Upper lobe of left lung (tissue), 6 donors: ENCODE results near the gene OSTC. TPM values are rescaled to one million over a fixed set of nuclear protein-coding genes. Genes with fewer than 3 reads are reported as not detected.

Experiments
- ATAC-seq, 2 donors: fragments of 200-7000 bp; cut with Tn5 transposase; one replicate each; pipeline ENCODE4 v1.9.1; 2022; ENCODE audit warnings: mild to moderate bottlenecking in 2 of 2, moderate library complexity in 2 of 2; ENCODE audit not compliant: low FRiP score in 2 of 2
- DNase-seq, 2 donors: peaks; one replicate each; pipeline ENCODE4 v3.0.0-alpha.2; 2019 to 2020
- H3K27ac ChIP-seq, 4 donors: fragments of 200-600 bp; sonication (generic); one replicate each; pipeline ENCODE4 v1.5.1; 2016 to 2019
- H3K27me3 ChIP-seq, 4 donors: fragments of 200-600 bp; sonication (generic); one replicate each; pipeline ENCODE4 v1.5.1; 2017 to 2019
- H3K36me3 ChIP-seq, 4 donors: fragments of 200-600 bp; sonication (generic); one replicate each; pipeline ENCODE4 v1.5.1; 2016 to 2019
- H3K4me1 ChIP-seq, 4 donors: fragments of 200-600 bp; sonication (generic); one replicate each; pipeline ENCODE4 v1.5.1; 2018 to 2019
- H3K4me3 ChIP-seq, 4 donors: fragments of 200-600 bp; sonication (generic); one replicate each; pipeline ENCODE4 v1.5.1; 2017 to 2019; ENCODE audit warnings: mild to moderate bottlenecking in 2 of 4, moderate library complexity in 1 of 4
- H3K9me3 ChIP-seq, 4 donors: fragments of 200-600 bp; sonication (generic); one replicate each; pipeline ENCODE4 v1.5.1; 2018 to 2019
- CTCF ChIP-seq, 6 experiments: fragments of 450-650 bp in 4 of 6; fragments of 200-600 bp in 2 of 6; sonication (generic) in 2 of 6; IDR thresholded peaks; one replicate each; pipeline ENCODE4 v1.5.1; 2016 to 2019; ENCODE audit warnings: antibody characterized with exemption in 6 of 6
- EP300 ChIP-seq, 4 donors: sonication (generic); formaldehyde crosslinking; IDR thresholded peaks; one replicate each; pipeline ENCODE4 v1.5.1; 2017; ENCODE audit warnings: antibody characterized with exemption in 4 of 4, control low read depth in 2 of 4
- POLR2A ChIP-seq, 4 donors: fragments of 450-650 bp; IDR thresholded peaks; one replicate each; pipeline ENCODE4 v1.5.1; 2016 to 2017; ENCODE audit warnings: antibody characterized with exemption in 4 of 4, mild to moderate bottlenecking in 2 of 4
- POLR2AphosphoS5 ChIP-seq, 2 donors: sonication (generic); formaldehyde crosslinking; IDR thresholded peaks; one replicate each; pipeline ENCODE4 v1.5.1; 2017; ENCODE audit warnings: antibody characterized with exemption in 2 of 2
- WGBS, 2 donors: methylation state at CpG; one replicate each; pipeline ENCODE4 v1.1.5; 2017 to 2018; 5-methylcytosine and 5-hydroxymethylcytosine counted together
- total RNA-seq, 6 donors: library from RNA; depleted of rRNA in 4 of 6; stranded (reverse); fragments of >200 nt in 4 of 6; gene quantifications; one replicate each; pipeline versions ENCODE4 v1.1.0 to v1.2.1, GENCODE V29; 2016 to 2021
- donor health status: DM: no; HTN: no; CAD: no; lungs with moderate emphysema.
- donor health status: DM: no; HTN: yes; CAD: no; lungs with severe emphysema.

OSTC gene
- total RNA-seq, 6 donors from 2014 or later: 7.5 to 77.2 (median 51.3) TPM

GRCh38 chr4:108624263-108625056, 25.9 kb upstream of the OSTC start:
- Histone ChIP-seq H3K4me1 (peaks cover 18 to 34% (median 27%) of the 10 kb centered on the region in 4 donors), H3K9me3 (no peaks in the 10 kb centered on the region), H3K4me3 (no peak overlapping the region), H3K27me3 (no peaks in the 10 kb centered on the region), H3K36me3 (peaks cover 24 to 77% (median 66%) of the 10 kb centered on the region in 4 donors), H3K27ac (no peak overlapping the region)
- DNase-seq: no peak
- TF ChIP-seq POLR2A (IDR thresholded peaks at IDR 0.05) (no peak), EP300 (IDR thresholded peaks at IDR 0.05) (no peak), CTCF (IDR thresholded peaks at IDR 0.05) (no peak), POLR2AphosphoS5 (IDR thresholded peaks at IDR 0.05) (no peak)
- 74 to 80% methylated on average over 2 of the region's 2 CpGs for WGBS, 2 donors
- no peak for ATAC-seq

GRCh38 chr4:108626056-108626455, 24.3 kb upstream of the OSTC start:
- peaks cover 27 to 91% (median 79%) of the 10 kb centered on the region in 4 donors for H3K36me3 ChIP-seq
- H3K27ac ChIP-seq: no peak overlapping the region
- no peaks in the 10 kb centered on the region for H3K27me3 ChIP-seq
- 100% methylated on average over 1 of the region's 1 CpG for WGBS, 2 donors
- DNase-seq (no peak), ATAC-seq (no peak)
- no peaks in the 10 kb centered on the region for H3K9me3 ChIP-seq
- no peak overlapping the region for H3K4me3 ChIP-seq
- TF ChIP-seq POLR2AphosphoS5 (IDR thresholded peaks at IDR 0.05): no peak
- TF ChIP-seq POLR2A (IDR thresholded peaks at IDR 0.05): no peak
- no peak for TF ChIP-seq CTCF (IDR thresholded peaks at IDR 0.05)
- TF ChIP-seq EP300 (IDR thresholded peaks at IDR 0.05): no peak
- peaks cover 14 to 25% (median 22%) of the 10 kb centered on the region in 4 donors for H3K4me1 ChIP-seq

- no peak for TF ChIP-seq CTCF (IDR thresholded peaks at IDR 0.05)
- no peak for TF ChIP-seq POLR2AphosphoS5 (IDR thresholded peaks at IDR 0.05)
- no peak for TF ChIP-seq POLR2A (IDR thresholded peaks at IDR 0.05)
- no peak for TF ChIP-seq EP300 (IDR thresholded peaks at IDR 0.05)
- H3K36me3 ChIP-seq: peaks cover 24 to 97% (median 83%) of the 10 kb centered on the region in 4 donors
- H3K4me1 ChIP-seq: peaks cover 0 to 3% (median 2%) of the 10 kb centered on the region in 4 donors
- H3K27me3 ChIP-seq: no peaks in the 10 kb centered on the region
- H3K27ac ChIP-seq: no peak overlapping the region
- no peak overlapping the region for H3K4me3 ChIP-seq
- no peak for DNase-seq
- no peaks in the 10 kb centered on the region for H3K9me3 ChIP-seq
- ATAC-seq: no peak
Measured at GRCh38 chr4:108628411-108628810, 22.0 kb upstream of the OSTC start.

- 87 to 89% methylated on average over 8 of the region's 8 CpGs for WGBS, 2 donors
- Histone ChIP-seq H3K4me3 (no peak overlapping the region), H3K9me3 (no peaks in the 10 kb centered on the region), H3K27ac (no peak overlapping the region), H3K27me3 (no peaks in the 10 kb centered on the region), H3K4me1 (no peaks in the 10 kb centered on the region), H3K36me3 (peaks cover 8 to 55% (median 38%) of the 10 kb centered on the region in 4 donors)
- ATAC-seq: no peak
- DNase-seq: no peak
- TF ChIP-seq POLR2AphosphoS5 (IDR thresholded peaks at IDR 0.05) (no peak), POLR2A (IDR thresholded peaks at IDR 0.05) (no peak), CTCF (IDR thresholded peaks at IDR 0.05) (no peak)
Measured at GRCh38 chr4:108635070-108635655, 15.2 kb upstream of the OSTC start.
